Adrenal gland (tissue), 12 donors: Measurements from ENCODE around the gene FBXO46. TPM values are rescaled to one million over a fixed set of nuclear protein-coding genes. Genes with fewer than 3 reads are reported as not detected.

ENCODE experiments used
- DNase-seq, 7 donors: peaks; one replicate each; pipeline ENCODE4 v3.0.0-alpha.2; 2019 to 2020
- H3K27ac ChIP-seq, 5 donors: fragments of 200-600 bp; sonication (generic) in 4 of 5; 1 replicate in 3 of 5; 2 replicates in 2 of 5; pipeline versions ENCODE4 v1.5.1 to v1.8.0; 2016 to 2020; ENCODE audit warnings: mild to moderate bottlenecking in 1 of 5
- H3K27me3 ChIP-seq: fragments of 200-600 bp; 2 replicates; pipeline ENCODE4 v1.8.0; 2021
- H3K36me3 ChIP-seq, 2 donors: fragments of 200-600 bp; replicated peaks in 1 of 2; 1 replicate in 1 of 2; 2 replicates in 1 of 2; pipeline versions ENCODE4 v1.5.1 to v1.8.0; 2018 to 2022
- H3K4me1 ChIP-seq, 2 donors: fragments of 200-600 bp; replicated peaks in 1 of 2; 1 replicate in 1 of 2; 2 replicates in 1 of 2; pipeline versions ENCODE4 v1.5.1 to v1.8.0; 2018 to 2021
- H3K4me3 ChIP-seq, 4 donors: fragments of 200-600 bp; sonication (generic) in 3 of 4; one replicate each; pipeline ENCODE4 v1.5.1; 2016 to 2018
- H3K9me3 ChIP-seq, 3 donors: fragments of 200-600 bp; sonication (generic) in 1 of 3; replicated peaks in 1 of 3; 1 replicate in 2 of 3; 2 replicates in 1 of 3; pipeline versions ENCODE4 v1.5.1 to v1.8.0; 2016 to 2021
- POLR2A ChIP-seq, 2 donors: fragments of 450-650 bp; IDR thresholded peaks; one replicate each; pipeline ENCODE4 v1.6.1; 2017; ENCODE audit warnings: antibody characterized with exemption in 2 of 2, mild to moderate bottlenecking in 2 of 2, moderate library complexity in 1 of 2
- WGBS, 4 donors: extraction: QIAGEN DNeasy Blood & Tissue Kit in 2 of 4; methylation state at CpG; one replicate each; pipeline versions ENCODE4 v1.1.5 to v1.1.7; 2013 to 2017; 5-methylcytosine and 5-hydroxymethylcytosine counted together
- intact Hi-C, 2 donors: fragments of 100-400 bp; cut with DNase I; formaldehyde crosslinking; loops; one replicate each; pipeline versions ENCODE4 v1.14.1 to v1.15.0; 2022 to 2023
- polyA plus RNA-seq, 3 donors: library from polyadenylated mRNA; stranded (reverse); fragments of 200-250 nt in 2 of 3; fragments of 350-450 nt in 1 of 3; fragmentation: Illumina TruSeq in 1 of 3; extraction: RNeasy Lipid Tissue Mini Kit (QIAGEN cat#74804) in 1 of 3; gene quantifications; one replicate each; pipeline ENCODE4 v1.2.3, GENCODE V29; 2013 to 2014
- total RNA-seq, 9 donors: library from RNA; depleted of rRNA in 4 of 9; stranded (reverse); fragments of >200 nt in 4 of 9; fragments of 120-200 nt in 1 of 9; fragmentation: NEBNext Ultra II Directional in 1 of 9; extraction: Animal tissue kit (Norgen Biotek cat#: 25700) in 1 of 9; gene quantifications; one replicate each; pipeline versions ENCODE4 v1.1.0 to v1.2.4, GENCODE V29; 2013 to 2023
- TF ChIP-seq, protein P1 (sequence below), 6 experiments: fragments of 450-650 bp in 4 of 6; fragments of 200-600 bp in 2 of 6; sonication (generic) in 1 of 6; IDR thresholded peaks; 1 replicate in 5 of 6; 2 replicates in 1 of 6; pipeline versions ENCODE4 v1.5.1 to v1.8.0; 2016 to 2021; ENCODE audit warnings: antibody characterized with exemption in 6 of 6, mild to moderate bottlenecking in 2 of 6, moderate library complexity in 1 of 6
- donor health status: healthy with polysubstance abuse.
- donor health status: Bipolar disorder and iron deficiency.
- donor health status: DM: yes; HTN: yes; CAD: no.
- donor health status: DM: no; HTN: no; CAD: no.
- donor health status: DM: no; HTN: no; CAD: no.
- donor health status: DM: yes; HTN: yes; CAD: no.

Gene FBXO46
- total and polyA plus RNA-seq, 12 donors, result 3.2 to 25.6 (median 11.2) TPM

DNA sequence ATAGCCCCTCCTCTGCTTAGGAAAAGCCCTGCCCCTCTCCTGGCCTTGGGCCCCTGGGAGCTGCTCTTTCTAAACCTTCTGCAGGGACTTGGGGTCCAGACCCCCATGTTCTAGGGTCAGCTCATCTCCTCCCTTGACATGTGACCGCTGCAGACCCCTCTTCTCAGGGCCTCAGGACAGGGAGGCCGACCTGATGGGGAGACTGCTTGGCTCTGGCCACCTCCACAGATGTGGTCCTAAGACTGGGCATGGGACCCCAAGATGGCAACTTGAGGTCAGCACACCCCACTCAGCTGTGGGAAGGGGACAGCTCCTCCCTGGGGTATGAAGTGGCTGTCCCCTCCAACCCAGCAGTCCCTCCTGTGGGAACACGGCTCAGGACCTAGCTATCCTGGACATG, 42.2 kb upstream of the FBXO46 start:
- H3K27ac ChIP-seq, result peak overlapping the region in 2 of 5 donors; percentile 90 to 92
- H3K4me3 ChIP-seq, result no peak overlapping the region
- DNase-seq, result no peak
- TF ChIP-seq, protein P1, sequence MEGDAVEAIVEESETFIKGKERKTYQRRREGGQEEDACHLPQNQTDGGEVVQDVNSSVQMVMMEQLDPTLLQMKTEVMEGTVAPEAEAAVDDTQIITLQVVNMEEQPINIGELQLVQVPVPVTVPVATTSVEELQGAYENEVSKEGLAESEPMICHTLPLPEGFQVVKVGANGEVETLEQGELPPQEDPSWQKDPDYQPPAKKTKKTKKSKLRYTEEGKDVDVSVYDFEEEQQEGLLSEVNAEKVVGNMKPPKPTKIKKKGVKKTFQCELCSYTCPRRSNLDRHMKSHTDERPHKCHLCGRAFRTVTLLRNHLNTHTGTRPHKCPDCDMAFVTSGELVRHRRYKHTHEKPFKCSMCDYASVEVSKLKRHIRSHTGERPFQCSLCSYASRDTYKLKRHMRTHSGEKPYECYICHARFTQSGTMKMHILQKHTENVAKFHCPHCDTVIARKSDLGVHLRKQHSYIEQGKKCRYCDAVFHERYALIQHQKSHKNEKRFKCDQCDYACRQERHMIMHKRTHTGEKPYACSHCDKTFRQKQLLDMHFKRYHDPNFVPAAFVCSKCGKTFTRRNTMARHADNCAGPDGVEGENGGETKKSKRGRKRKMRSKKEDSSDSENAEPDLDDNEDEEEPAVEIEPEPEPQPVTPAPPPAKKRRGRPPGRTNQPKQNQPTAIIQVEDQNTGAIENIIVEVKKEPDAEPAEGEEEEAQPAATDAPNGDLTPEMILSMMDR (IDR thresholded peaks at IDR 0.05), result no peak
- no peak for TF ChIP-seq POLR2A (IDR thresholded peaks at IDR 0.05)
- 86 to 100% (median 96%) methylated on average over 2 to 3 of the region's 3 CpGs; no CpG with 5 or more reads in 1 of the 4 donors for WGBS, 4 donors
- H3K27me3 ChIP-seq, result no peaks in the 10 kb centered on the region
- H3K4me1 ChIP-seq, result peaks cover 0 to 10% of the 10 kb centered on the region in 2 donors
- intact Hi-C loops, result no loop called here
- no peaks in the 10 kb centered on the region for H3K9me3 ChIP-seq
- H3K36me3 ChIP-seq, result peaks cover 0 to 32% of the 10 kb centered on the region in 2 donors

DNA sequence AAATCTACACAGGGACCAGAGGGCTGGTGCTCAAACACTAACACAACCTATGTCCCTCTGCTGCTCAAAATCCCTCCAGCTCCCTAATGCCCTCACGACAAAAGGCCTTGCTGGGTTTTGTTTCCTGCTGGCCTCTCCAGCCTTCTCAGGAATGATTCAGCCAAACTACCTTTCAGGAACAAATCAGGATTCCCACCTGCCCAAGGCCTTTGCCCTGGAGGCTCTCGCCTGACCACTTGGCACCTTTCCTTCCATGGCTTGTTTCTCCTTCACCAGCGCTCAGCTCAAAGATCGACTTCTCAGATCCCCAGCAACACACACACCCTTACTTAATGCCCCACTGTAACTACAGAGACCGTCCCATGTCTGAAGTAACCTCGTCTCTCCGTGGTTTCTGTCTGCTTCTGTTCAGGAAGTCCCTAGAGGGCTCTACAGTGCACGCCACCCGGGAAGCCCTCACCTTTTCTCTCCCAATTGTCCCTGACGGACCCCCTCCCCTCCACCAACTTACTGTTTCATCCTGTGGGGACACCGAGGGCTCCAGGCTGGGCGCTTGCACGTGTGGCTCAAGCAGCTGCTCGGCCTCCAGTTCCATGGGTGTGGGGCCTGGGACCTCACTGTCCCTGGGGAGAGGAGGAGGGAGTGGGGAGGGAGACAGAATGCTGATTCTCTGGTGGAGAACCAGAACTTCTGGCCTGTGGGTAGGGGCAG, 41.6 kb upstream of the FBXO46 start:
- no peaks in the 10 kb centered on the region for H3K9me3 ChIP-seq
- no peak overlapping the region for H3K4me3 ChIP-seq
- WGBS, 4 donors, result 67 to 72% (median 70%) methylated on average over 14 of the region's 14 CpGs
- intact Hi-C loops, result no loop called here
- DNase-seq, result peak in 1 of 7 donors; percentile 48
- H3K36me3 ChIP-seq, result peaks cover 0 to 26% of the 10 kb centered on the region in 2 donors
- H3K27me3 ChIP-seq, result no peaks in the 10 kb centered on the region
- peak overlapping the region in 3 of 5 donors; percentile 83 to 92 (median 90) for H3K27ac ChIP-seq
- TF ChIP-seq, protein P1 (IDR thresholded peaks at IDR 0.05), result no peak
- no peak for TF ChIP-seq POLR2A (IDR thresholded peaks at IDR 0.05)
- H3K4me1 ChIP-seq, result peaks cover 0 to 10% of the 10 kb centered on the region in 2 donors

DNA sequence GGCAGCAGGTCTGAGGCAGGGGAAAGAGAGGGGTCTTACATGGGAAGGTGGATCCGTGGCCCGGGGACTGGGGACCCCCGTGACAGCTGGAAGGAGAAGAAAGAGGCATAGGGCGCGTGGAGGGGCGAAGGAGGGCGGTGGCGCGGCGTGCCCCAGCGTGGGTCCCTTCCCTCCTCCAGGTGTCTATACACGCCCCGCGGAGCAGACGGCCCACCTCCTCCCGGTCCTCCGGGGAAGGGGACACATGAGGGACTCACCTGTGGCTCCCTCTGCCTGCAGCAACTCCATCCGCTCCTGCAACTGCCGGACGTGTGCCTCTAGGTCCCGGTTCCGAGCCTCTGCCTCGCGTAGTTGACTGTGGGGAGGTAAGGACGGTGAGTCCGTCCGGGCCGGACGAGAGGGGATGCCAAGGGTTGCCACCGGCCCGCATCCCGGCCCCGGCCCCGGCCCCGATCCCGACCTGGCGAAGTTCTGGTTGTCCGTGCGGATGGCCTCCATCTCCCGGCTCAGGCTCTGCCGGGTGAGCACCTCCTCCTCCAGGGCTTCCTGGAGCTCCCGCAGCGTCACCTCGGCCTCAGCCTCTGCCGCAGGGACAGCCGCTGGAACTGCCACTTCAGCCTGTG, 40.7 kb upstream of the FBXO46 start:
- peak overlapping the region in 4 of 5 donors; percentile 75 to 92 (median 86) for H3K27ac ChIP-seq
- WGBS, 4 donors, result 70 to 84% (median 80%) methylated on average over 12 to 46 of the region's 46 CpGs
- DNase-seq, result peak in 6 of 7 donors; percentile 42 to 73 (median 57)
- no peaks in the 10 kb centered on the region for H3K9me3 ChIP-seq
- TF ChIP-seq, protein P1 (IDR thresholded peaks at IDR 0.05), result no peak
- TF ChIP-seq POLR2A (IDR thresholded peaks at IDR 0.05), result peak in 1 of 2 donors; percentile 20
- no peaks in the 10 kb centered on the region for H3K27me3 ChIP-seq
- intact Hi-C loops, result no loop called here
- H3K36me3 ChIP-seq, result peaks cover 0 to 17% of the 10 kb centered on the region in 2 donors
- H3K4me3 ChIP-seq, result no peak overlapping the region
- peaks cover 7 to 16% of the 10 kb centered on the region in 2 donors for H3K4me1 ChIP-seq
